Measurements from ENCODE around the gene PTPRN2. TPM values are rescaled to one million over a fixed set of nuclear protein-coding genes. Genes with fewer than 3 reads are reported as not detected.
A peak's percentile ranks its signal among the peaks of the same experiment; 100 is the strongest.

The PTPRN2 gene
- total RNA-seq, 1 donor from 2014 or later = 32.2 TPM

- peaks cover 13% of the 10 kb centered on the region for H3K4me1 Mint-ChIP-seq
- peaks cover 14% of the 10 kb centered on the region for H3K27me3 Mint-ChIP-seq (ENCODE audit: low read depth)
- no peak for TF ChIP-seq CTCF (conservative IDR thresholded peaks at IDR 0.05)
- no peak overlapping the region for H3K27ac Mint-ChIP-seq (ENCODE audit: unreplicated experiment)
- H3K36me3 Mint-ChIP-seq (ENCODE audit: low read depth) = no peaks in the 10 kb centered on the region
- no peaks in the 10 kb centered on the region for H3K9me3 Mint-ChIP-seq
- no peak for DNase-seq (ENCODE audit: low read depth, low spot score)
- no peak overlapping the region for H3K4me3 Mint-ChIP-seq
Observed at GRCh38 chr7:157721468-157722136, 866.0 kb downstream of the PTPRN2 start.

- Mint-ChIP-seq H3K9me3 (no peaks in the 10 kb centered on the region), H3K27me3 (ENCODE audit: low read depth) (peaks cover 10% of the 10 kb centered on the region), H3K4me3 (no peak overlapping the region), H3K27ac (ENCODE audit: unreplicated experiment) (peak overlapping the region; percentile 59), H3K36me3 (ENCODE audit: low read depth) (no peaks in the 10 kb centered on the region), H3K4me1 (peaks cover 13% of the 10 kb centered on the region)
- DNase-seq (ENCODE audit: low read depth, low spot score) = no peak
- no peak for TF ChIP-seq CTCF (conservative IDR thresholded peaks at IDR 0.05)
Observed at GRCh38 chr7:157719705-157720655, 867.6 kb downstream of the PTPRN2 start.

- Mint-ChIP-seq H3K36me3 (ENCODE audit: low read depth) (no peaks in the 10 kb centered on the region), H3K4me1 (peaks cover 13% of the 10 kb centered on the region), H3K9me3 (no peaks in the 10 kb centered on the region), H3K27me3 (ENCODE audit: low read depth) (peaks cover 6% of the 10 kb centered on the region), H3K4me3 (no peak overlapping the region), H3K27ac (ENCODE audit: unreplicated experiment) (no peak overlapping the region)
- no peak for DNase-seq (ENCODE audit: low read depth, low spot score)
- TF ChIP-seq CTCF (conservative IDR thresholded peaks at IDR 0.05) = no peak
Observed at GRCh38 chr7:157719008-157719682, 868.5 kb downstream of the PTPRN2 start.

- DNase-seq (ENCODE audit: low read depth, low spot score) = no peak
- TF ChIP-seq CTCF (conservative IDR thresholded peaks at IDR 0.05) = no peak
- H3K36me3 Mint-ChIP-seq (ENCODE audit: low read depth) = no peaks in the 10 kb centered on the region
- no peak overlapping the region for H3K27ac Mint-ChIP-seq (ENCODE audit: unreplicated experiment)
- H3K4me1 Mint-ChIP-seq = peaks cover 13% of the 10 kb centered on the region
- H3K4me3 Mint-ChIP-seq = no peak overlapping the region
- H3K27me3 Mint-ChIP-seq (ENCODE audit: low read depth) = no peaks in the 10 kb centered on the region
- no peaks in the 10 kb centered on the region for H3K9me3 Mint-ChIP-seq
Observed at GRCh38 chr7:157718303-157719007, 869.2 kb downstream of the PTPRN2 start.
